ENCODE data around the gene RESF1. TPM values are rescaled to one million over a fixed set of nuclear protein-coding genes. Genes with fewer than 3 reads are reported as not detected.

Gene RESF1
- polyA plus RNA-seq, 10 donors: 17.7 to 31.4 (median 29.0) TPM

GRCh38 chr12:31954925-31955858 is 4.0 kb upstream of the RESF1 start:
- no peak for DNase-seq

GRCh38 chr12:31958569-31959160 is 550 bp upstream of the RESF1 start:
- no peak for DNase-seq

GRCh38 chr12:31959701-31960391 is 631 bp downstream of the RESF1 start:
- peak; percentile 44 to 87 (median 68) for DNase-seq

GRCh38 chr12:31961137-31961536 is 1.9 kb downstream of the RESF1 start:
- no peak for DNase-seq

- DNase-seq: no peak
These were observed 2.9 kb downstream of the RESF1 start for GRCh38 chr12:31962076-31962475.

GRCh38 chr12:31964280-31964679 is 5.1 kb downstream of the RESF1 start:
- DNase-seq: no peak

GRCh38 chr12:31965090-31965489 is 5.9 kb downstream of the RESF1 start:
- DNase-seq: no peak

- no peak for DNase-seq
These were observed 7.5 kb downstream of the RESF1 start for GRCh38 chr12:31966558-31967205.

GRCh38 chr12:31967539-31967938 is 8.3 kb downstream of the RESF1 start:
- no peak for DNase-seq

GRCh38 chr12:31970199-31970598 is 11.0 kb downstream of the RESF1 start:
- no peak for DNase-seq

- no peak for DNase-seq
These were observed 14.6 kb downstream of the RESF1 start for GRCh38 chr12:31973818-31974217.

- no peak for DNase-seq
These were observed 15.5 kb downstream of the RESF1 start for GRCh38 chr12:31974673-31975072.

- DNase-seq: no peak
These were observed 25.8 kb downstream of the RESF1 start for GRCh38 chr12:31984806-31985591.

GRCh38 chr12:31985832-31986231 is 26.6 kb downstream of the RESF1 start:
- no peak for DNase-seq

- no peak for DNase-seq
These were observed 30.6 kb downstream of the RESF1 start for GRCh38 chr12:31989571-31990362.

GRCh38 chr12:31991146-31991545 is 31.9 kb downstream of the RESF1 start:
- DNase-seq: no peak

GRCh38 chr12:31991815-31992214 is 32.6 kb downstream of the RESF1 start:
- DNase-seq: no peak

- no peak for DNase-seq
These were observed 40.5 kb downstream of the RESF1 start for GRCh38 chr12:31999692-32000091.

- no peak for DNase-seq
These were observed 41.3 kb downstream of the RESF1 start for GRCh38 chr12:32000373-32001005.

All from muscle of back (tissue), 11 donors.